Measurements from ENCODE around the gene GMNN.
A peak's percentile ranks its signal among the peaks of the same experiment; 100 is the strongest.
"Not testable (repeated sequence)": the region's sequence is repeated elsewhere in the genome, so short reads cannot be mapped to it uniquely, and the experiment has no call there.

Gene GMNN

DNA sequence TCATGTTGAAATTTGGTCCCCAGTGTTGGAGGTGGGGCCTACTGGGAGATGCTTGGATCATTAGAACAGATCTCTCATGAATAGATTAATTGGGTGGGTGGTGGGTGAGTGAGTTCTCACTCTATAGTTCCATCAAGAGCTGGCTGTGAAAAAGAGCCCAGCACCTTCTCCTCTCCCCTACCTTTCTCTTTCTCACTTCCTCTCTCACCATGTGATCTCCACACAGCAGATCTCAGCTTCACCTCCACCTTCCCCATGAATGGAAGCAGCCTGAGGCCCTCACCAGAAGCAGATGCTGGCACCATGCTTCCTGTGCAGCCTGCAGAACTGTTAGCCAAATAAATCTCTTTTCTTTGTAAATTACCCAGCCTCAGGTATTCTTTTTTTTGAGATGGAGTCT lies 12.9 kb upstream of the GMNN start:
- DNase-seq (ENCODE audit: low spot score), result no peak

DNA sequence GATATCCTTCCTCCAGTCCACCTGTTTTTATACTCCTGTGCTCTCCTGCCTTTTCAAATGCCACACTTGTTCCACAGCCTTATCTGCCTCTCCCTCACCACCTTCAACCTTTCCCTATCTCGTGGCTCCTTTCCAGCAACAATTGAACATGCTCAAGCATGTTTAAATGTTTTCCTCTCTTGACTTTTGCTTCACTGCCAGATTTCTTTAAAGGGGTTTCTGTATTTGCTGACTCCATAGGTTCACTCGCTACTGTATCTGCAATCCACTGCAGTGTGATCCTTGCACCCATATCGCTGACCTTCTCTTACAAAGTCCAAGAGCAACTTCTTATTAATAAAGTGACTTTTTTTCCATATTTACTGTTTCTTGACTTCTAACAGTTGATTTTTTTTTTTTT lies 11.2 kb upstream of the GMNN start:
- no peak for DNase-seq (ENCODE audit: low spot score)

DNA sequence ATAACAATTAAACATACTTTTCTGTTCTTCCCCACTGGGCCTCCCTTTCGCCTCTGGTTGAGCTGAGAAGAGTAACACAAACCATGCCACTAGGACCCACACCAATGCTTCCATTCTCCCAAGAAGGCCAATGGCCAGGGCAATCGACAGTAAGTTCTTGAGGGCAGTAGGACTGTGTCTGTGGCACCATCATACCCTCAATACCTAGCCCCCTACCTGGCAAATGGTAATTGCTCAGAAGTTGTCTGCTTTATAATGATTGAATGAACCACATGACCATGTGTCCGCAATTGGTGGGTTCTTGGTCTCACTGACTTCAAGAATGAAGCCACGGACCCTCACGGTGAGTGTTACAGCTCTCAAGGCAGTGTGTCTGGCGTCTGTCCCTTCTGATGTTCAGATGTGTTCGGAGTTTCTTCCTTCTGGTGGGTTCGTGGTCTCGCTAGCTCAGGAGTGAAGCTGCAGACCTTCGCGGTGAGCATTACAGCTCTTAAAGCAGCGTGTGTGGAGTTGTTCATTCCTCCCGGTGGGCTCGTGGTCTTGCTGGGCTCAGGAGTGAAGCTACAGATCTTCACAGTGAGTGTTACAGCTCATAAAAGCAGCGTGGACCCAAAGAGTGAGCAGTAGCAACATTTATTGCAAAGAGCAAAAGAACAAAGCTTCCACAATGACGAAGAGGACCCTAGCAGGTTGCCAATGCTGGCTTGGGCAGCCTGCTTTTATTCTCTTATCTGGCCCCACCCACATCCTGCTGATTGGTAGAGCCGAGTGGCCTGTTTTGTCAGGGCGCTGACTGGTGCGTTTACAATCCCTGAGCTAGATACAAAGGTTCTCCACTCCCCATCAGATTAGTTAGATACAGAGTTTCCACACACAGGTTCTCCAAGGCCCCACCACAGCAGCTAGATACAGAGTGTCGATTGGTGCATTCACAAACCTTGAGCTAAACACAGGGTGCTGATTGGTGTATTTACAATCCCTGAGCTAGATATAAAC lies 9.6 kb upstream of the GMNN start:
- not testable (repeated sequence) for DNase-seq (ENCODE audit: low spot score)

DNA sequence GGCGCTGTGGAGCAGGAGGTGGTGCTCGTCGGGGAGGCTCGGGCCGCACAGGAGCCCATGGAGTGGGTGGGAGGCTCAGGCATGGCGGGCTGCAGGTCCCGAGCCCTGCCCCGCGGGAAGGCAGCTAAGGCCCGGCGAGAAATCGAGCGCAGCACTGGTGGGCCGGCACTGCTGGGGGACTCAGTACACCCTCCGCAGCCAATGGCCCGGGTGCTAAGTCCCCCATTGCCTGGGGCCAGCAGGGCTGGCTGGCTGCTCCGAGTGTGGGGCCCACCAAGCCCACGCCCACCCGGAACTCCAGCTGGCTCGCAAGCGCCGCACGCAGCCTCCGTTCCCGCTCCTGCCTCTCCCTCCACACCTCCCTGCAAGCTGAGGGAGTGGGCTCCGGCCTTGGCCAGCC lies 8.8 kb upstream of the GMNN start:
- not testable (repeated sequence) for DNase-seq (ENCODE audit: low spot score)

DNA sequence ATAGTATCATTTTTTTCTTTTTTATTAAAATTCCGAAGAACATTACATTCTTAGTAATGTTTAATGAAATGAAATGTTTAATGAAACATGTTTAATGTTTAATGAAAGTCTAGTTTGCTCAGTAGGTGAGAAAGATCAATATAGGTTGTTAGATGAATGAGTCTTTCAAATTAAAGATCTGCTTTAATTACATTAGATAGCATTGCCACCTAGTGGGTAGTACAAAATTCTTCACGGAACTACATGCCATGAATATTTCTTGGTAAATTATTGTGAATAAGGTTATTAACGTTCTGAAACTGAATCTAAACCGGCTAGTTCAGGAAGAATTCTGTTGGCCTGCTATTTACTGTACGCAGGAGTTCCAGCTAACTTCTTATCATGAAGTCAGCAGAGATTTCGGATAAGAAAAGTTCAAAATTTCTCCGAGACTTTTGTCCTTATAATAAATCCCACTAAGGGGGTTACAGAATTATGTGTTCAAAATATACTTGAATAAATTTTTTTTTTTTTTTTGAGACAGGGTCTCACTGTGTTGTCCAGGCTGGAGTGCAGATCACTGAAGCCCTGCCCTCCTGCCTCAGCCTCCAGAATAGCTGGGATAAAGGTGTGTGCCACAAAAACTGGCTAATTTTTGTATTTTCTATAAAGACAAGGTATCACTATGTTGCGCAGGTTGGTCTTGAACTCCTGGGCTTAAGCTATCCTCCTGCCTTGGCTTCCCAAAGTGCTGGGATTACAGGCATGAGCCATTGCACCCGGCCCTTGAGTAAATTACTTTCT lies 7.9 kb upstream of the GMNN start:
- DNase-seq (ENCODE audit: low spot score), result peak; percentile 56

DNA sequence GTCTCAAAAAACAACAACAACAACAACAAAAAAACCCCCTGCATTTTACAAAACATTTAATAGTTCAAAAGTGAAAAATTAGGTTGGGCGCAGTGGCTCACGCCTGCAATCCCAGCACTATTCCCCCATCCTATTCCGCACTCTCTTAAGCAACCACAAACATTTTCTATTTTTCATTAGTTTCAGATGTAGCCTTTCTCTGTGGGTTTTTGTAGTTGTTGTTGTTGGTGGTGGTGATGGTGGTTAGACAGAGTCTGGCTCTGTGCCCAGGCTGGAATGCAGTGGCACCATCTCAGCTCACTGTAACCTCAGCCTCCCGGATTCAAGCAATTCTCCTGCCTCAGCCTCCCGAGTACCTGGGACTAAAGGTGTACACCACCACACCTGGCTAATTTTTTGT lies 6.4 kb upstream of the GMNN start:
- no peak for DNase-seq (ENCODE audit: low spot score)

DNA sequence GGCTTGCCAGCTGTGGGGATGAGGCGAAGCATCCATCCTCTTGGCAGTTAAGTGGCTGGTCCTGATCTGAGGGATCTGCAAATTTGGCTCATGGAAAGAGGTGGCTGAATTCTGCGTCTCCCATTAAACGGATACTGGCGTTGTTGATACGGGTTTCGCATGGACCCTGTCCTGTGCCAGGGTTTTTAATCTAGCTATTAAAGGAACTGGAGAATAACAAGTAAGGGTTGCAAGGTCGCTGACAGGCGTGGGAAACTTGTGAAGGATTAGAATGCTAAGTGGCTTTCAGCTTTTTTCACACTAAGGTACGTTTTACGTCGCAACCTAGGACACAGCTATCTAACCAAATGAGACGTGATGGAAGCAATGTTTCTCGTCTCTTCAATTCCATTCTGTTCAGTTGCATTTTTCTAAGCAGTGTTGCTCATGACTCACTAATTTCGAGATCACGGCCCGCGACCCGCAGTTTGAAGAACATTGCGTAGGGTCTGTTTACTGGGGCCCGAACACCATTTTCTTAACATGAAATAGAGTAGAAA lies 852 bp downstream of the GMNN start:
- DNase-seq (ENCODE audit: low spot score), result no peak

DNA sequence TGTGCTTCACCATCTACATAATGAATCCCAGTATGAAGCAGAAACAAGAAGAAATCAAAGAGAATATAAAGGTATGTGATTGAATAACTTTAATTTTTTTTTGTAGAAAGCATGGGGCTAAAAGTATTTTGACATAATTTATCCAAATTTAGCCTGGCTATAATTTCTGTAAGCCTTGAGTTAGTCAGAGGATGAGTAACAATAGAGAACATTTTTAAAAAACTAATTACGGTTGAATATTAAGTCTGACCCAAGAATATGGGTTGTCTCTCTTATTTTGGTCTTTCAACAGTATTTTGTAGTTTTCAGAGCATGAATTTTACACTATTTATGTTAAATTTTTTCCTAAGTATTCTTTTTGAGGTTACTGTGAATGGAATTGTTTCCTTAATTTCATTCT lies 2.5 kb downstream of the GMNN start:
- no peak for DNase-seq (ENCODE audit: low spot score)

DNA sequence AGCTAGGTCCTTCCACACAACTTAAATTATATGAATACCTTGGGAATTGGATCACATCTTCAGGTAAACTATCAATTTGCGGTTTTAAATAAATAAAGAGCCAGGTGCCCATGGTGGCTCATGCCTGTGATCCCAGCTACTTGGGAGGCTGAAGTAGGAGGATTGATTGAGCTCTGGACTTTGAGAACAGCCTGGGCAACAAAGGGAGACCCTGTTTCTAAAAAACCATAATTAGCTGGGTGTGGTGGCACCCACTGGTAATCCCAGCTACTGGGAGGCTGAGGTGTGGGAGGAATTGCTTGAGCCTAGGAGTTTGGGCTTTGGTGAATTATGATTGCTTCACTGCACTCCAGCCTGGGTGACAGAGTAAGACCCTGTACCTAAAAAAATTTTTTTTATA lies 3.4 kb downstream of the GMNN start:
- no peak for DNase-seq (ENCODE audit: low spot score)

DNA sequence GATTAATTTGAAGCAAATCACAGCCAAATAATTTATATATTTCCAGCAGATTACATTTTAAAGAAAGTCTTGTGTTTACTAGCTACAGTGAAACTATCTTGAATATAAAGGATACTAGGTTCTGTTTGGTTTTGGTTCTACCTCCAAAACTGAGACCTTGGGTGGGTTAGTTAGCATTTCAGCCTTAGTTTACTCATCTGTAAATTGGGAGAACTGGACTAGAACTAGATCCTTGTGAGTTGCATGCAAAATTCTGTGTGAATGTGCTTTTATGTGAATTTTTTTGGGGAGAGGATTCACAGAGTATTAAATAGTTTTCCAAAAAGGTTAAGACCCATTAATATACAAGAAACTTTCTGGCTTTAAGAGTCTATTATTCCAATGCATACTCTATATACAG lies 4.1 kb downstream of the GMNN start:
- no peak for DNase-seq (ENCODE audit: low spot score)

DNA sequence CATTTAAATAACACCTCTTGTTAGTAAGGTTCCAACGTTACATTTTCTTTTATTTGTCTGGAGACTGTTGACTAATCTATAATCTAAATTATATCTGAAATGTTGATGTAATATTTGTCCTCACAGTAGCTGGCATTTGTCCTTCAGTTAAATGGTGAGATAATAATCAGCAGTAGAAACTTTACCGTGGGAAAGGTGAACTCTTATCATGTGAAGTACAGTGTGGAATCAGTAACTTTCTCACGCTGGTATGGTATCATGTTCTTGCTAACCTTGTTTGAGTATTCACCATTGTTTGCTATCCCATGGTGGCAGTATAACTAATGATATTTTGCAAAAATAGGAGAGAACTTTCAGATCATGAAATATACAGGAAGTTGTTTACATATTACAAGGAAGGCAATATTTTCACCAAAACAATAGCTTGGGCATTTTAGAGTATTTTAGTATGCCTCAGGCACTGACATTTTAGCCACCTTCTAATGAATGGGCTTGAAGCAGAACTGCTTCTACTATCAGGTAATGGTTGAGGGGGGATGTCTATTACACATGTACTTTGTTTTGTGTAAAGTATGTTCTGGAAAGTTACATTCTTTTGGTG lies 4.8 kb downstream of the GMNN start:
- no peak for DNase-seq (ENCODE audit: low spot score)

DNA sequence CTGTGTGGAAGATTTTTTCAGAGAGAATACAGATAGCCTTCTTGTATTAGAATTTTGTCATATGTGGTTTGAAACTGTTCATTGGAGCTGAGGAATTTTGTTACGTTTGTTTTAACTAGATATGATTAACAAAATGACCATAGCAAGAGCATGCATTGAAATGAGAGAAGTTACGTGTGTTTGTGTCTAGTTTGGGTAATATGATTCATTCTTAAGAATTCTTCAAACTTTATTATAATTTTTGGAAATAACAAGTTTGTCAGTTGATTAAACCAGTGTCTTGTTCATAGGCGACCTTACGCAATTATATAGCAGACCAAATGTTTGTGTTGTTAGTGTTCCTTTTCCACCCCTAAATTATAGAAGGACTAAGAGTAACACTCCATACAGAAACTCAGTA lies 5.5 kb downstream of the GMNN start:
- DNase-seq (ENCODE audit: low spot score), result no peak

DNA sequence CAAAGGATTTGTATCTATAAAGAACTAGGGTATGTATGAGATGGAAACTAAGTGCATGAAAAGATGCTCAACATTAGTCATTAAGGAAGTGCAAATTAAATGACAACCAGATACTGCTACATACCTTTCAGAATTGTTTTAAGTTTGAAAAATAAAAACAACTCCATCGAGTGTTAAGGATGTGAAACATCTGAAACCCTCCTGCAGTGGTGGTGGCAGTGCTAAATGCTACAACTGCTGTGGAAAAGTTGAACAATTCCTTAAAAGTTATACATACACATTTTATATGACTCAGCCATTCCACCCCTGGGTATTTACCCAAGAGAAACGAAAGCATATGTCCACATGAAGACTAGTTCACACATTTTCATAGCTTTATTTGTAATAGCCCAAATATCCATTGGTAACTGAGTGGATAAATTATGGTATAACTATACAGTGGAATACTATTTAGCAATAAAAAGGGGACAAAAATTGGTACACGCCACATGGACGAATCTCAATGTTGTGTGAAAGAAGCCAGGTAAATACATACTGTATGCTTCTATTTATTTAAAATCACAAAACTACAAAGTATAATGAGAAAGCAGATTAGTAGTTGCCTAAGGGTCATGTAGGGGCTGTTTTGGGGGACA lies 13.4 kb downstream of the GMNN start:
- no peak for DNase-seq (ENCODE audit: low spot score)

DNA sequence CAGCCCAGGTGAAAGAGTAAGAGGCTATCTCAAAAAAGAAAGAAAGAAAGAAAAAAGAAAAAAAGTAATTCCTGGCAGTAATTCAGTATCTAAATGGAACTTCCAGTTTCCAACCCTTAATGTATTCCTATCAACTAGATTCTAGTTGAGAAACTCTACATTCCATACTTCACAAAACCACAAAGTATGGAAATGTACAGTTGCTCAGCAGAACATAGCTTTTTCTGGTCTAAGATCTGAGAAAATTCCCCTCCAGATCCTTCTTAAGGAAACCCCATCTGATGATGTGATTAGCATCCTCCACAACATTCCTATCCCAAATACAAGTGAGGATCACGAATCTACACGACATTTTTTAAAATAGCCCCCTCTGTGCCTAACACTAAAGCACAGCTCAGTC lies 20.4 kb downstream of the GMNN start:
- no peak for DNase-seq (ENCODE audit: low spot score)

DNA sequence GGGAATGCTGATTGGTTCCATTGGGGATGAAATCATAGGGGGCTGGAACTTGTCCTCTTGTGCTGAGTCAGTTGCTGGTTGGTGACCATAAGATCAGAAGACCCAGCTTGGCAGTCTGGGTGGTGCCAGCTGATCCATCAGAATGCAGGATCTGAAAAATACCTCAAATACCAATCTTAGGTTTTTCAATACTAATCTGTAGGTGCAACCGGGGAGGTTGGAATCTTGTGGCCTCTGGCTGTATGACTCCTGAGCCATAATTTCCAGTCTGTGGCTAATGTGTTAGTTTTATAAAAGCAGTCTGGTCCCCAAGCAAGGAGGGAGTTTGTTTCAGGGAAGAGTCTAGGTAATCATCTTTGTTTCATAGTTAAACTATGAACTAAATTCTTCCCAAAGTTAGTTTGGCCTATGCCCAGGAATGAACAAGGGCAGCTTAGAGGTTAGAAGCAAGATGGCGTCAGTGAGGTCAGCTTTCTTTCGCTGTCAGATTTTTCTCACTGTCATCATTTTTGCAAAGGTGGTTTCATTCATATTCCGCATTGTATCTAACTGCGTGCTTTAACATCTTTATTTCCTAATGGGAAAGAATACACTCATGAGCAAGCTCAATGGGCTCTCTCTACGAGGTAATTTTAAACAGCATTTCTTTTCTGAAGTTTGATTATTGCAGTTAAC lies 22.0 kb downstream of the GMNN start:
- no peak for DNase-seq (ENCODE audit: low spot score)

DNA sequence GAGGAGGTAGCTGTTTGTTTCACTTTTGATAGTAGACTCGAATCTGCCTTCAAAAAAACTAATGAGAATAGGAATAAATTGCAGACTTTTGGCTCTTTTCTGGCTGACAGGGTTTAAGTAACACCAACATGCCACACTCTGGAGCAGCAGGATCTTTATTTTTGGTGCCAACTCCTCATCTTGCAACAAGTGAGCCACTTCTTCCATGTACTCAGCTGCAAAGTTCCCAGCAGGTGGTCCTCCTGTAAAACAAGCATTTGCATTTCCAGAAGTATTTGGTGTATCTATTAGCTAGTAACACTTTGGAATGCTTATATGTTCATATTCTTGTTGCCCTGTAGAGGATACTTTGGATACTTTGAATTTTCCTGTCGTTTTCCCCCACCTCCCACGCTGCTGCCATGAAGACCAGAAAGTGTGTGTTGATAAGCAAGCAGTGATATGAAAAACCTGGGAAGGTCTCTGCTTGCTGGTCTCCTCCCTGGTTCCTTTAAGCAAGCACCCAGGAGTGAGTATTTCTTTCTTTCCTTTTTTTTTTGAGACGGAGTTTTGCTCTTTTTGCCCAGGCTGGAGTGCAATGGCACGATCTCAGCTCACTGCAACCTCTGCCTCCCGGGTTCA lies 23.0 kb downstream of the GMNN start:
- DNase-seq (ENCODE audit: low spot score), result no peak

DNA sequence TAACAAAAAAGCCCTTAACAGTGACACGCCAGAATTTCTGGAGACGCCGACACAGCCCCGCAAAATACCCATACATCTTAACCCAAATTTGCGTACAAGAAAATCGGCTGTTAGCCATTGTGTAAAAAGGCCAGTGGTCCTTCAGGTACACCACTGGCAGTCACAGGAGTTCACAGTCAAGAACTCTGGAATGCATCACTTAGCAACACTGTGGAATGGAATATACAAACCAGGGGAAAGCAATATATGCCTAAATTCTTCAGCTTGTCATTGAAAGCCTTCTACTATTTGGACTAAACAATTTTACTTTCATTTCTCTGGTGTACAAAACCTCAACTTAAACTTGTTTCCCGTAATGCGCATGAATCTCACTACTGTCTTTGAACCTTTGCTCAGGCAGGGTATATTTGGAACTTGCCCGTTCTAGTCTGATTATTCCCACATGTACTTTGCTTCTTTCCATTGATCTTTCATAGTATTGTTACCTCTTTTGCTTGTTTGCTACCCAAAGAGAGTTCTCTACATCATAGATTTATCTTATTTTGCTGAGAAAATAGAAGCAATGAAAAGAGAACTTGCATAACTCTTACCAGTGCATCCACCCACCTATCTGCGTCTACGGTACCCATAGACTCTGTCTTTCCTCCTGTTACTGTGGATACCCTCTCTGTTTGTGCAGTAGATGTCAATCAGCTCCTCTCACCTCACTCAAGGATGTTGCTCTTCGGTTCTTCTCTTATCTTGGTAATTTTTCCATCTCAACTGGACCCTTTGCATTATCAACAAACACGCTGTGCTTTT lies 24.2 kb downstream of the GMNN start, which contains the start of gene ARMH2:
TSS of gene ARMH2 (minus strand) at position 178 of the 801 bp plus-strand sequence. CDS start at position 118, 60 bp downstream.
- DNase-seq (ENCODE audit: low spot score), result no peak

DNA sequence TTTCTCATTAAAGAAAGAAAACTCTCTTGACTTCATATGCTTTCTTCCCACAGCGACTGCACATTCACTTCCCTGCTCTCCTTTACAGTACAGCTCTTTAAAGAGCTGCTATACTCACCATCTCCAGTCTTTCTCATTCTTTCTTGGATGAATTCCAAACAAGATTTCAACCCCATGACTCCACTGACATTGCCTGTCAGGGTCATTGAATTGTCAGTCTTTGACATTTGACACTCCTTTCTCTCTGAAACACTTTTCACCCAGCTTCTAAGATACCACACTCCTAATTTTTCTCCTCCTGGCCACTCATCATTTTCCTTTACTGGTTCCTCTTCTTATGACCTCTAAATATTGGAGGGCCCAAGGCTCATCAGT lies 24.8 kb downstream of the GMNN start:
- no peak for DNase-seq (ENCODE audit: low spot score)

DNA sequence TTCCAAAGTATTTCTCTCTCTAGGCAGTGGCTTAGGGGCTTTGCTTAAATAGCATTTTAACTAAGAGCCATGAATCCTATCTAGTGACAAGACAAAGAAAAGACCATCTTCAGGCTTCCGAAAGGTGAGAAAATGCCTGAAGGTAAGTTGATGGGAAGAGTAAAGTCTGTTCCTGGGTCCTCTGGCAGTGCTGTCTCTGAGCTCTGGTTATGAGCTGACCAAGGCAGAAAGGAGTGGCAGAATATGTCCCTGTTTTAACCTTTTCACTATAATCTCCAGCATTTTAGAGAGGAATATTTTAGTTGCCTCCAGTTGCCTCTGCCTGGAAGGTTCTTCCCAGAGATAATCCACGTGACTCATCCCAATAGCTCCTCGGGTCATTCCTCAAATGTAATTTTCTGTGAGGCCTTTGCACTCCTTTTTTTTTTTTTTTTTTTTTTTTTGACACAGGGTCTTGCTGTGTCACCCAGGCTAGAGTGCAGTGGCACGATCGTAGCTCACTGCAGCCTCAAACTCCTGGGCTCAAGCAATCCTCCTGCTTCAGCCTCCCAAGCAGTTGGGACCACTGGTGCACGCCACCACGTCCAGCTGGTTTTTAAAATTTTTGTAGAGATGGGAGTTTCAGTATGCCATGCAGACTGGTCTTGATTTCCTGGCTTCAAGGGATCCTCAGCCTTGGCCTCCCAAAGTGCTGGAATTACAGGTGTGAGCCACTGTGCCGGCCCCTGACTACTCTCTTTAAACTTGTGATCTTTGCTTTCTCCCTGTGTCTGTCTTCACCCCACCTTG lies 27.7 kb downstream of the GMNN start:
- no peak for DNase-seq (ENCODE audit: low spot score)

Measured in kidney capillary endothelial cell (primary cell).